Measurements from ENCODE around the gene TCHP.
A peak's percentile ranks its signal among the peaks of the same experiment; 100 is the strongest.
"Not testable (repeated sequence)": the region's sequence is repeated elsewhere in the genome, so short reads cannot be mapped to it uniquely, and the experiment has no call there.

The TCHP gene

DNA sequence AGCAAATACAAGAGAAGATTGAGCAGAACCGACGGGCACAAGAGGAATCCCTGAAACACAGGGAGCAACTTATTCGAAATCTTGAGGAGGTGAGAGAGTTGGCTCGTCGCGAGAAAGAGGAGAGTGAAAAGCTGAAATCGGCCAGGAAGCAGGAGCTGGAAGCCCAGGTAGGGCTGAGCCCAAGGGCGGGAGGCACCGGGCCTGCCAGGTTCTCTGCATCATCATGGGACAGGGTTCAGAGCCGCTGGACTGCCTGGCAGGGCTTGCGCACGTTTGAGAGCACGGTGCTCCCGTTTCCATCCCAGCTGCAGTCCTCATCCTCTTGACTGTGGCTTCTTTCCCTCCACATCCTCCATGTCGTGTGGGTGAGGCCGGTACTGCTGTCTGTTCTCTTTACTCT, 14.4 kb downstream of the TCHP start:
- DNase-seq, result no peak

DNA sequence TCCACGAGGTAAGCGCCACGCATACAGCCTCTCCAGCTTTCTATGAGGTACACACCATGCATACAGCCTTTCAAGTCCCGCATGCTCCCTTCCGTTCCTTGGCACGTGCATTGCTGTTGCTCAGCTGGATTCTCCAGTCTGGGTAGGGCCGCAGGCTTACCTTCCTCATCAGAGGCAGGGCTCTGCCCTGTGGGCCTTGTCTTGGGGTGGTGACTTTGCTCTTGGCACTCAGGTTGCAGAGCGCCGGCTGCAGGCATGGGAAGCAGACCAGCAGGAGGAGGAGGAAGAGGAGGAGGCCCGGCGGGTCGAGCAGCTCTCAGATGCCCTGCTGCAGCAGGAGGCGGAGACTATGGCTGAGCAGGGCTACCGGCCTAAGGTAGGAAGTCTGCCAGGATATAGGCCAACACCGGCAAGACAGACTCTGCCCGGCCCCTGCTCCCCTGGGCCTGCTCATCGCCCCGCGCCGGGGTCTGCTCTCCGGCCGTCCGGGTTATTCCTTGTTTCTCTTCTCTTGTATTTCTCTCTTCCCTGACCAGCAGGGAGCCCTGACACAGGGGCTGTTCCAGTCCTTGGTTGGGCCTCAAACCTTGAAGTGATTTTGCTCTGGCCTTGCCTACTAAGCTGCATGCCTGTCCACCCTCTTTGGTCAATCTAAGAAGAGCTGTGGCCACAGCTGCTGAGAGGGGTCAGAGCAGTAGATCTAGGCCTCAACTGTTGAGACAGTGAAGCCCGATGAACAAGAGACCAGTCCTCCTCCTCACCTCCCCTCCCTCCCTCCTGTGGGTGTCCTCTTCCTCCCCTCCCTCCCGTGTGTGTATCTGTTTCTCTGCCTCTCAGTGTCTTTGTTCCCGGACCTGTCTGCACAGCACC, 15.3 kb downstream of the TCHP start:
- DNase-seq, result no peak

- DNase-seq, result no peak
These were observed 16.0 kb downstream of the TCHP start for GRCh38 chr12:109916045-109916444.

- DNase-seq, result no peak
These were observed 19.4 kb downstream of the TCHP start for GRCh38 chr12:109919456-109919855.

DNA sequence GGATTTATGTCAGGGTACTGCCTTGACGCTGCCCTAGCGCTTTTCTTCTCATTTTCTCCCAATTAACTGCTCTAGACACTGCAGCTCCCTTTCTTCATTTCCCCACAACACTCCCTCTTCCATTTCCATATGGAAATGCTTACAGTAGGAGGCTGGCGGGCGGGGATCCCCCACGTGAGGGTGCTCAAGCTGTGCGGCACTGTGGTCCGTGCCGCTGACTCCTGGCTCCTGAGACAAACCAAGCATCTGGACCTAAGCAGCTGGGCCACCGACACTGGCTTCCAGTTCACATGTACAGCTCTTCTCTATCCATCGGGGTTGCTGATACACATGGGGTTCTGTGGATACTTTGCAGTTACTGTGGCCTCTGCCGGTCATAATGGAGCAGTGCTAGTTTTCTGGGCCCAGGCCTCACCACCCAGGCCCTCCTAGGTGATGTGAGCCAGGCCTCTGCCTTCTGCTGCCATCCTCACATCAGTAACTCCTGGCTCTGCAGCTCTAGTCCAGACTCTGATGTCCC, 20.2 kb downstream of the TCHP start:
- DNase-seq, result no peak

GRCh38 chr12:109921982-109922381, 21.9 kb downstream of the TCHP start:
- no peak for DNase-seq

DNA sequence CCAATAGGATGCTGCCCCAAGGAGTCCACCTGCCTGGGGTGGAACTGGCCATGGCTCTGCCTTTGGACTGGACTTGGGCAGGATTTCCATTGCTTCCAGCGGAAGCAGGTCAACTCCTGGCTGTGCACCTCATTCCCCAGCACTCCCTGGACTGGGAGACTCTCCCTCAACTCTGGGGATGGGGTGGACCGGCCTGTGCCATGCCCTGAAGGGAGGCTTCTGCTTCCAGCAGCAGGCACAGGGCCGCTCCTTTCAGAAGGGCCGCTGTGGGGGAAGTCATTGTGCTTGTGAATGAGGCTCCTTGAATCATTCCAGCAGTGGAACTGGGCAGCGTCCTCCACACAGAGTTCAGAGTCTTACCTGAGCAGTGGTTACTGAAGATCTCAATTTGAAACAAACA, 23.0 kb downstream of the TCHP start:
- DNase-seq, result no peak

GRCh38 chr12:109923481-109924245, 23.6 kb downstream of the TCHP start:
- no peak for DNase-seq

DNA sequence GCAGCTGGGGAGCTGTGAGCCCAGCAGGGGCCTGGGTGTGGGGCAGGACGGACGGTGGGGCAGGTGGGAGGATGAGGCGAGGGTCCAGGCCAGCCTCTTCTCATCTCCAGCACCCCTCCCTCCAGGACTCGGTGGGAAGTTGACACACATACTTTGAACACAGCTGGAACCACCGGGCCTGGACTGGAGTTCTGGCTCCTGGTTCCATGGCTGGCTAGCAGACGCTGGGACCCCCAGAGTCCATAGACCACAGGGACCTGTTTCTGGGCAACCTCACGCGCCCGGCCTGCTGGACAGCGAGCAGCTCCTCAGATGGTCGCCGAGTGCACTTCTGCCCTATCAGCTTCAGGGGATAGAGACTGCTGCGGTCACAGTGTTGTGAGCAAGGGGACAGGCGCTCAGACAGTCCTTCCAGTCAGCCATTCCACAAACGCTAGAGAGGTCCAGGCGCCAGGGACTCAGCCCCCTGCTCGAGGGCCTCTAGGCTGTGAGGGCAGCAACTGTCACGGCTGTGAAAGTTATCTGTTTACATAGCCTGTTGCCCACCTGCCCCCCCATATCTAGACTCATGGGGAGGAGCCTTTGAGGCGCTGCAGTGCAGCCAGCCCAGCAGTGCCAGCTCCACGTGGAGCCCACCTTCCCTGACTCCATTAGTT, 25.2 kb downstream of the TCHP start:
- DNase-seq, result no peak

GRCh38 chr12:109926016-109926415, 25.9 kb downstream of the TCHP start:
- DNase-seq, result no peak

GRCh38 chr12:109926488-109927210, 26.6 kb downstream of the TCHP start:
- DNase-seq, result no peak

DNA sequence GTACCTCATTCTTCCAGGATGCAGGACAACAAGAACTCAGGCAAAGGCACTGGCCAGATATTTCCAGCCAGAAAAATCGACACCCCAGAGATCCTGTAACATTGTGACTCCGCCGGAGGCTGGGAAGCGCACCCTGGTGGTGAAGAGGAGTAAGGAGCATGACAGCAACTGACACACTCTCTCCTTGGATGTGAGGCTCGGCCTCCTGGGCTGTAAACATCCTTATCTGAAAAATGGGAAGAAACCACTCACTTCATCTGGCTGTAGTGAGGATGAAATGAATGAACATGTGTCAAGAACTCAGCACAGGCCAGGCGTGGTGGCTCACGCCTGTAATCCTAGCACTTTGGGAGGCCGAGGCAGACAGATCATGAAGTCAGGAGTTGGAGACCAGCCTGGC, 27.5 kb downstream of the TCHP start:
- peak; percentile 48 for DNase-seq

DNA sequence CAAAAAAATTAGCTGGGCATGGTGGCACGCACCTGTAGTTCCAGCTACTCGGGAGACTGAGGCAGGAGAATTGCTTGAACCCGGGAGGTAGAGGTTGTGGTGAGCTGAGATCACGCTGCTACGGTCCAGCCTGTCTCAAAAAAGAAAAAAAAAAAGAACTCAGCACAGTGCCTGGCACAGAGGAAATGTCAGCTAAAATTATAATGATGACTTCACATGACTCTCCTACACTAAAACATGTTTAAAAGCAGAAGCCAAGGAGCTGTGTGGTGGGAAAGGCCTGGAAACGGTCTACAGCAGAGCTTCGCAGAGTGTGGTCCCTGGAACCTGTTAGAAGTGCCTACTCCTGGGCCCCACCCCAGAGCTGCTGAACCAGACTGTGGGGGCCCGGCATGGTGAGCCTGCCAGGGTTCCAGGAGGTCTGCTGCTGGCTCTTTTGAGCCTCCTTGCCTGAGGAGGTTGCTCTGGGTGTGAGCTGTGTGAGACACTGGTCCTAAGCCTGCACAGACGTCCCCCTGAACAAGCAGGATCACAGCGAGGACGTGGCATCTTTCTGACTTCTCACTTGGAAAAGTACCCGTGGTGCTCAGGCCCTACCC, 28.1 kb downstream of the TCHP start:
- DNase-seq, result no peak

- DNase-seq, result not testable (repeated sequence)
These were observed 29.3 kb downstream of the TCHP start for GRCh38 chr12:109929326-109929725.

DNA sequence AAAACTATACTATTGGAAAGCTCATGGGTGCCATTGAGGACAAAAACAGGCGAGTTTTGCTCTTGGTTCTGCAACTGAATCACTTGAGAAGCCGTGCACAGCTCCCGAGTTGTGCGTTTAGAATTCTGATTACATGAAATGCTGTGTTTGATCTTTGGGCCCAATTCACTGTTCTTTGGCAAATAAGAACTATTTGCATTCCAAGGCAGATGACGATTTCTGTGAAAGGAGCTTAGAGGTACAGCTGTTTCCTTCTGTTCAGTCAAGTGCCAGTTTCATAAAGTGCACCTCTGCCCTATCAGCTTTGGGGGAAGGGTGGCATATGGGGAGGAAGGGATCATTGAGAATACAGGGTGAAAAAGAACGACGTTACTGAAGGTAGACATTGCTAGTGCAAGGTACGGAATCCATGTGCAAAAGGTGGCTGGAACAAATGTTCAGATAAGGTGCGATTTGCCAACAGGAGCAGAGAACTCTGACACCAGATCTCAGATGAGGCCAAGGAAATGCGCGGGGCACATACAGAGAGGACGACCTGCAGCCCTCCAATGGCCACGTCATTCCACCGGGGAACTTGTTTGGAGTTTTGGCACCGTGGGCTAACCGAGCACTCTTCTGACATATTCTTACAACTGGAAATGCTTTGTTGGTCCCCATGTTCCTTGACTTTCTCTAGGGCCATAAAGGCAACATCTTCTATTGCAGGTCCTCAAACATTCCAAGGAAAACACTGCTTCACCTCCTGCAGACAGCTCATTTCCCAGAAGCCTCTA, 30.1 kb downstream of the TCHP start:
- no peak for DNase-seq

DNA sequence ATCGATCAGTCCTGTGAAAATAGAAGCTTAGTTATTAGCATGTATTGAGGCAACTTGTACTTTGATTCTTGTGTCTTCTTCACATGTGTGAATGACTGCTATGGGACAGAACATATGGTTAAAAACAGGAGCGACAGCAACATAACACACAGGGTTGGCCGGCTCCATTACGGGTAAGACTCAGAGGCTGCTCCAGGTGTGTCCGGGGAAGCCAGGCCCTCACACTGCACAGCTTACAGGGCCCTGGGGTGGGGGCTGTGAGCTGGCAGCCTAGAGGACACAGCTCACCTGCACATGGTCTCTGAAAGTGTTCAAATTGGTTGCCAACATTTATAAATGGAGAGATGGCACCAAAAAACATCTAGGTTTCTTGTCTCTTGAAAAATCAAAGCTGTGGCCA, 31.1 kb downstream of the TCHP start:
- no peak for DNase-seq

GRCh38 chr12:109932878-109933503, 32.9 kb downstream of the TCHP start:
- no peak for DNase-seq

DNA sequence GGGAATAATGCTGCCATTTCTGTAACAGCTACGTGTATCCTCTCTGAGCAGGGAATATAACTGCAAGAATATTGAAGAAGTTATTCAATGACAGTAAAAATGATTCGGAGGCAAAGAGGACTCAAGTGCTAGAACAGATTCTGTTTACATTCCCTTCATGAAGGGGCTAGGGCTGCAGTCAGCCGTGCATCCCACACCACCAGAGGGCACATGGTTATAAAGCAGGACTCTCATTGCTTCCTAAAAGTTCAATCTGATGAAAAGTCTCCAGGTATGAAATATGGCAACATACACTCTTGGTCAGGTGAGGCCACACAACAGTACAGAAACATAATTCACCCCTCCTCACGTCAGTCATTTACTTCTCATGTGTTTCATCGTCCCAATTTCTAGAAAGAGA, 34.0 kb downstream of the TCHP start:
- DNase-seq, result peak; percentile 13

DNA sequence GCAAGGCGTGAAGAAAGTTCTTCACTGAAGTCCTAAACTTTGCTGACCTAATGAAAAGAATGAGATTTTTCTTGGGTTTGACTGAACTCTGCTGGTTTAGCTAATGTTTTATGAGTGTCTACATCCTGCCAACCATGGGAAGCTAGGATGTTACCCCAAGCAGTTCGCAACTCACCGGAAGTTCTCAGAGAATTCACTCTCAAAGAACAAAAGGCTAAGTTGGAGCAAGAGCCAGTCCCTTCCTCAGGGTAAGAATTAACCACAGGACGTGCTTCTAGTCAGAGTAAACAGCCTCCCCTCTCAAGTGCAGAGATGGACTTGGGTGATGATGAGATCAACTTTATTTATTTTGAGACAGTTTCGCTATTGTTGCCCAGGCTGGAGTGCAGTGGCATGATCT, 37.3 kb downstream of the TCHP start:
- no peak for DNase-seq

- DNase-seq, result no peak
These were observed 38.9 kb downstream of the TCHP start for GRCh38 chr12:109938947-109939346.

GRCh38 chr12:109939504-109939903, 39.4 kb downstream of the TCHP start:
- DNase-seq, result no peak
